Peyer's patch (tissue), 4 donors: Measurements from ENCODE around the gene UPK3BL2.
"Not testable (repeated sequence)": the region's sequence is repeated elsewhere in the genome, so short reads cannot be mapped to it uniquely, and the experiment has no call there.

Experiments
- CTCF ChIP-seq, 6 experiments: fragments of 450-650 bp in 4 of 6; fragments of 200-600 bp in 2 of 6; sonication (generic) in 1 of 6; IDR thresholded peaks; one replicate each; pipeline ENCODE4 v1.5.1; 2017 to 2019; ENCODE audit warnings: antibody characterized with exemption in 6 of 6, mild to moderate bottlenecking in 3 of 6, moderate library complexity in 1 of 6
- POLR2A ChIP-seq, 2 donors: fragments of 450-650 bp; IDR thresholded peaks; one replicate each; pipeline ENCODE4 v1.5.1; 2017; ENCODE audit warnings: antibody characterized with exemption in 2 of 2, mild to moderate bottlenecking in 2 of 2, moderate library complexity in 2 of 2

- TF ChIP-seq CTCF, POLR2A (IDR thresholded peaks at IDR 0.05): not testable (repeated sequence)
Measured at GRCh38 chr7:102578486-102578885, 35.0 kb upstream of the UPK3BL2 start.
